Activated CD4-positive, alpha-beta T cell treated with anti-CD3 and anti-CD28 coated beads, Interleukin-2, amount 10 ng/mL, durations not matched to agents 7 days and 5 days (primary cell): ENCODE results near the gene TMEM164. TPM values are rescaled to one million over a fixed set of nuclear protein-coding genes. Genes with fewer than 3 reads are reported as not detected.
"Not testable (repeated sequence)": the region's sequence is repeated elsewhere in the genome, so short reads cannot be mapped to it uniquely, and the experiment has no call there.

Source experiments
- CTCF ChIA-PET: fragments of 350-600 bp; sonication (Branson Sonifier 250); formaldehyde crosslinking; loops from one replicate; lab custom pipeline; 2021; ENCODE audit warnings: antibody characterized with exemption; lab: Charles Lee
- POLR2A ChIA-PET: fragments of 350-600 bp; sonication (Branson Sonifier 250); formaldehyde crosslinking; loops from one replicate; lab custom pipeline; 2021; ENCODE audit warnings: antibody characterized with exemption; lab: Charles Lee
- DNase-seq: peaks from one replicate; pipeline ENCODE4 v3.0.0-alpha.2; 2020
- H3K27ac Mint-ChIP-seq: one replicate; pipeline ENCODE4 v1.8.0; 2021; ENCODE audit warnings: mild to moderate bottlenecking, moderate library complexity, mixed read lengths
- H3K27me3 Mint-ChIP-seq: one replicate; pipeline ENCODE4 v1.8.0; 2021; ENCODE audit warnings: mixed read lengths
- H3K36me3 Mint-ChIP-seq: one replicate; pipeline ENCODE4 v1.8.0; 2021; ENCODE audit warnings: low read depth, mixed read lengths
- H3K4me1 Mint-ChIP-seq: one replicate; pipeline ENCODE4 v1.8.0; 2021; ENCODE audit warnings: mixed read lengths
- H3K4me3 Mint-ChIP-seq: one replicate; pipeline ENCODE4 v1.8.0; 2021; ENCODE audit warnings: mild to moderate bottlenecking, moderate library complexity, mixed read lengths
- H3K9me3 Mint-ChIP-seq: one replicate; pipeline ENCODE4 v1.8.0; 2021; ENCODE audit warnings: mixed read lengths
- total RNA-seq, 2 experiments: library from RNA; stranded (reverse); gene quantifications; one replicate each; pipeline ENCODE4 v1.2.3, GENCODE V29; 2021

The TMEM164 gene
- 10 to 100 TPM; 19.2 to 20.9 TPM for total RNA-seq

- H3K36me3 Mint-ChIP-seq = peaks cover 8% of the 10 kb centered on the region
- H3K4me3 Mint-ChIP-seq = peak within 1 kb of the TSS; percentile 82
- H3K9me3 Mint-ChIP-seq = no peaks in the 10 kb centered on the region
- no peaks in the 10 kb centered on the region for H3K27me3 Mint-ChIP-seq
- CTCF ChIA-PET = interaction anchor here (0.6 kb wide), 1 partner anchor 13 kb away, joined by 4 read pairs; no protein-coding TSS in a partner anchor
- peaks cover 39% of the 10 kb centered on the region for H3K4me1 Mint-ChIP-seq
- POLR2A ChIA-PET = interaction anchor here (0.7 to 1.2 kb wide), 3 partner anchors 11 to 27 kb away, joined by 3 to 4 read pairs (median 3); no protein-coding TSS in a partner anchor
- H3K27ac Mint-ChIP-seq = peak within 1 kb of the TSS; percentile 94
- peak; percentile 83 for DNase-seq
These were observed at the start of gene TMEM164 for GRCh38 chrX:110002300-110003166. Gene TMEM164, plus strand, starts transcription at chrX:110003114. Its CDS starts 661 bp downstream, at chrX:110003775.

- no peak for DNase-seq
- Mint-ChIP-seq H3K36me3 (no peaks in the 10 kb centered on the region), H3K4me3 (no peak overlapping the region), H3K4me1 (peaks cover 22% of the 10 kb centered on the region), H3K27ac (no peak overlapping the region), H3K9me3 (peaks cover 3% of the 10 kb centered on the region), H3K27me3 (no peaks in the 10 kb centered on the region)
- ChIA-PET POLR2A (no interaction called here), CTCF (interaction anchor here (1.0 to 1.2 kb wide), 2 partner anchors 16 to 38 kb away, joined by 3 to 4 read pairs; no protein-coding TSS in a partner anchor)
These were observed 48.6 kb upstream of the TMEM164 start for GRCh38 chrX:109954333-109954732.

- H3K4me3 Mint-ChIP-seq = no peak overlapping the region
- H3K36me3 Mint-ChIP-seq = no peaks in the 10 kb centered on the region
- H3K27me3 Mint-ChIP-seq = no peaks in the 10 kb centered on the region
- POLR2A ChIA-PET = no interaction called here
- H3K27ac Mint-ChIP-seq = no peak overlapping the region
- H3K4me1 Mint-ChIP-seq = peaks cover 23% of the 10 kb centered on the region
- no peak for DNase-seq
- CTCF ChIA-PET = interaction anchor here (0.7 to 1.2 kb wide), 3 partner anchors 16 to 279 kb away, joined by 3 to 4 read pairs (median 3); no protein-coding TSS in a partner anchor
- no peaks in the 10 kb centered on the region for H3K9me3 Mint-ChIP-seq
These were observed 48.0 kb upstream of the TMEM164 start for GRCh38 chrX:109954955-109955354.

GRCh38 chrX:109958266-109958665, 44.6 kb upstream of the TMEM164 start:
- peaks cover 24% of the 10 kb centered on the region for H3K4me1 Mint-ChIP-seq
- H3K27ac Mint-ChIP-seq = no peak overlapping the region
- H3K9me3 Mint-ChIP-seq = no peaks in the 10 kb centered on the region
- no peaks in the 10 kb centered on the region for H3K36me3 Mint-ChIP-seq
- H3K4me3 Mint-ChIP-seq = no peak overlapping the region
- ChIA-PET CTCF (no interaction called here), POLR2A (no interaction called here)
- DNase-seq = no peak
- no peaks in the 10 kb centered on the region for H3K27me3 Mint-ChIP-seq

- CTCF ChIA-PET = no interaction called here
- POLR2A ChIA-PET = no interaction called here
- H3K9me3 Mint-ChIP-seq = no peaks in the 10 kb centered on the region
- H3K4me3 Mint-ChIP-seq = no peak overlapping the region
- H3K27ac Mint-ChIP-seq = no peak overlapping the region
- no peaks in the 10 kb centered on the region for H3K27me3 Mint-ChIP-seq
- H3K4me1 Mint-ChIP-seq = peaks cover 16% of the 10 kb centered on the region
- H3K36me3 Mint-ChIP-seq = no peaks in the 10 kb centered on the region
- DNase-seq = no peak
These were observed 43.5 kb upstream of the TMEM164 start for GRCh38 chrX:109959356-109959871.

- ChIA-PET POLR2A (no interaction called here), CTCF (interaction anchor here (0.6 kb wide), 1 partner anchor 108 kb away, joined by 3 read pairs; no protein-coding TSS in a partner anchor)
- H3K4me1 Mint-ChIP-seq = peaks cover 3% of the 10 kb centered on the region
- no peaks in the 10 kb centered on the region for H3K27me3 Mint-ChIP-seq
- H3K4me3 Mint-ChIP-seq = no peak overlapping the region
- H3K36me3 Mint-ChIP-seq = no peaks in the 10 kb centered on the region
- no peaks in the 10 kb centered on the region for H3K9me3 Mint-ChIP-seq
- no peak overlapping the region for H3K27ac Mint-ChIP-seq
- DNase-seq = no peak
These were observed 38.5 kb upstream of the TMEM164 start for GRCh38 chrX:109964390-109964789.

GRCh38 chrX:109966246-109966645, 36.7 kb upstream of the TMEM164 start:
- ChIA-PET CTCF (no interaction called here), POLR2A (no interaction called here)
- no peaks in the 10 kb centered on the region for H3K36me3 Mint-ChIP-seq
- no peaks in the 10 kb centered on the region for H3K4me1 Mint-ChIP-seq
- no peak overlapping the region for H3K4me3 Mint-ChIP-seq
- H3K9me3 Mint-ChIP-seq = no peaks in the 10 kb centered on the region
- DNase-seq = no peak
- no peak overlapping the region for H3K27ac Mint-ChIP-seq
- no peaks in the 10 kb centered on the region for H3K27me3 Mint-ChIP-seq

- POLR2A ChIA-PET = no interaction called here
- H3K27me3 Mint-ChIP-seq = no peaks in the 10 kb centered on the region
- DNase-seq = no peak
- H3K9me3 Mint-ChIP-seq = no peaks in the 10 kb centered on the region
- H3K4me3 Mint-ChIP-seq = no peak overlapping the region
- H3K27ac Mint-ChIP-seq = no peak overlapping the region
- CTCF ChIA-PET = no interaction called here
- no peaks in the 10 kb centered on the region for H3K4me1 Mint-ChIP-seq
- no peaks in the 10 kb centered on the region for H3K36me3 Mint-ChIP-seq
These were observed 35.8 kb upstream of the TMEM164 start for GRCh38 chrX:109967156-109967555.

GRCh38 chrX:109970841-109971240, 32.1 kb upstream of the TMEM164 start:
- POLR2A ChIA-PET, H3K27me3 Mint-ChIP-seq, H3K9me3 Mint-ChIP-seq, CTCF ChIA-PET, H3K36me3 Mint-ChIP-seq, H3K4me3 Mint-ChIP-seq, DNase-seq, H3K27ac Mint-ChIP-seq: not testable (repeated sequence)
- H3K4me1 Mint-ChIP-seq = peaks cover 13% of the 10 kb centered on the region

GRCh38 chrX:109974906-109975655, 27.8 kb upstream of the TMEM164 start:
- Mint-ChIP-seq H3K4me1 (peaks cover 18% of the 10 kb centered on the region), H3K4me3 (no peak overlapping the region), H3K36me3 (no peaks in the 10 kb centered on the region), H3K9me3 (no peaks in the 10 kb centered on the region), H3K27ac (peak overlapping the region; percentile 0), H3K27me3 (peaks cover 2% of the 10 kb centered on the region)
- ChIA-PET CTCF (interaction anchor here (0.8 kb wide), 1 partner anchor 9 kb away, joined by 3 read pairs; no protein-coding TSS in a partner anchor), POLR2A (interaction anchor here (0.7 to 1.0 kb wide), 2 partner anchors 14 to 28 kb away, joined by 3 read pairs; partner anchors contain the start of gene TMEM164)
- DNase-seq = no peak

GRCh38 chrX:109985210-109985609, 17.7 kb upstream of the TMEM164 start:
- CTCF ChIA-PET, H3K4me3 Mint-ChIP-seq, H3K9me3 Mint-ChIP-seq, POLR2A ChIA-PET, H3K27ac Mint-ChIP-seq, DNase-seq, H3K27me3 Mint-ChIP-seq, H3K36me3 Mint-ChIP-seq: not testable (repeated sequence)
- peaks cover 10% of the 10 kb centered on the region for H3K4me1 Mint-ChIP-seq

GRCh38 chrX:109987884-109988283, 15.0 kb upstream of the TMEM164 start:
- H3K27ac Mint-ChIP-seq = no peak overlapping the region
- H3K27me3 Mint-ChIP-seq = no peaks in the 10 kb centered on the region
- POLR2A ChIA-PET = no interaction called here
- CTCF ChIA-PET = no interaction called here
- no peaks in the 10 kb centered on the region for H3K9me3 Mint-ChIP-seq
- H3K4me3 Mint-ChIP-seq = no peak overlapping the region
- DNase-seq = no peak
- peaks cover 23% of the 10 kb centered on the region for H3K4me1 Mint-ChIP-seq
- H3K36me3 Mint-ChIP-seq = no peaks in the 10 kb centered on the region
